ENCODE measurements around the gene ZC3H13.

The ZC3H13 gene

GRCh38 chr13:46052319-46053161, at the start of gene ZC3H13:
TSS of gene ZC3H13 (minus strand) at chr13:46052746. CDS start at chr13:46045507, 7,239 bp downstream.
- peak; percentile 81 to 87 (median 86) for DNase-seq (ENCODE audit: low read depth in 2 of 3, low spot score in 1 of 3)

GRCh38 chr13:46102255-46102605, 49.7 kb upstream of the ZC3H13 start:
- no peak for DNase-seq (ENCODE audit: low read depth in 2 of 3, low spot score in 1 of 3)

GRCh38 chr13:46101484-46102254, 49.1 kb upstream of the ZC3H13 start:
- no peak for DNase-seq (ENCODE audit: low read depth in 2 of 3, low spot score in 1 of 3)

- DNase-seq (ENCODE audit: low read depth in 2 of 3, low spot score in 1 of 3): no peak
These were observed 48.5 kb upstream of the ZC3H13 start for GRCh38 chr13:46101002-46101401.

GRCh38 chr13:46100191-46100815, 47.8 kb upstream of the ZC3H13 start:
- no peak for DNase-seq (ENCODE audit: low read depth in 2 of 3, low spot score in 1 of 3)

GRCh38 chr13:46097663-46098062, 45.1 kb upstream of the ZC3H13 start:
- DNase-seq (ENCODE audit: low read depth in 2 of 3, low spot score in 1 of 3): no peak

GRCh38 chr13:46097015-46097414, 44.5 kb upstream of the ZC3H13 start:
- DNase-seq (ENCODE audit: low read depth in 2 of 3, low spot score in 1 of 3): no peak

GRCh38 chr13:46094478-46094877, 41.9 kb upstream of the ZC3H13 start:
- no peak for DNase-seq (ENCODE audit: low read depth in 2 of 3, low spot score in 1 of 3)

- DNase-seq (ENCODE audit: low read depth in 2 of 3, low spot score in 1 of 3): no peak
These were observed 36.4 kb upstream of the ZC3H13 start for GRCh38 chr13:46088821-46089562.

GRCh38 chr13:46087481-46087880, 34.9 kb upstream of the ZC3H13 start:
- DNase-seq (ENCODE audit: low read depth in 2 of 3, low spot score in 1 of 3): no peak

- DNase-seq (ENCODE audit: low read depth in 2 of 3, low spot score in 1 of 3): no peak
These were observed 34.4 kb upstream of the ZC3H13 start for GRCh38 chr13:46086985-46087384.

GRCh38 chr13:46086421-46086922, 33.9 kb upstream of the ZC3H13 start:
- no peak for DNase-seq (ENCODE audit: low read depth in 2 of 3, low spot score in 1 of 3)

- DNase-seq (ENCODE audit: low read depth in 2 of 3, low spot score in 1 of 3): no peak
These were observed 33.2 kb upstream of the ZC3H13 start for GRCh38 chr13:46085737-46086136.

GRCh38 chr13:46082324-46082723, 29.8 kb upstream of the ZC3H13 start:
- DNase-seq (ENCODE audit: low read depth in 2 of 3, low spot score in 1 of 3): no peak

- no peak for DNase-seq (ENCODE audit: low read depth in 2 of 3, low spot score in 1 of 3)
These were observed 27.2 kb upstream of the ZC3H13 start for GRCh38 chr13:46079770-46080169.

- no peak for DNase-seq (ENCODE audit: low read depth in 2 of 3, low spot score in 1 of 3)
These were observed 24.7 kb upstream of the ZC3H13 start for GRCh38 chr13:46077265-46077664.

- no peak for DNase-seq (ENCODE audit: low read depth in 2 of 3, low spot score in 1 of 3)
These were observed 24.3 kb upstream of the ZC3H13 start for GRCh38 chr13:46076827-46077226.

- no peak for DNase-seq (ENCODE audit: low read depth in 2 of 3, low spot score in 1 of 3)
These were observed 23.3 kb upstream of the ZC3H13 start for GRCh38 chr13:46075811-46076210.

GRCh38 chr13:46071590-46072249, 19.2 kb upstream of the ZC3H13 start:
- no peak for DNase-seq (ENCODE audit: low read depth in 2 of 3, low spot score in 1 of 3)

- DNase-seq (ENCODE audit: low read depth in 2 of 3, low spot score in 1 of 3): no peak
These were observed 10.7 kb upstream of the ZC3H13 start for GRCh38 chr13:46063292-46063691.

Measured in stimulated activated CD4-positive, alpha-beta T cell treated with anti-CD3 and anti-CD28 coated beads, Interleukin-12 subunit alpha, Interleukin-12 subunit beta, amount 100 ng/mL, for 48 hours (primary cell).